SK-N-SH treated with all-trans-retinoic acid at 6 μM for 48 hours (cell line): Measurements from ENCODE around the gene CLDN24.

ENCODE experiments used
- ATAC-seq: fragments of 200-7000 bp; cut with Tn5 transposase; 3 replicates; pipeline ENCODE4 v1.9.1; 2020; ENCODE audit warnings: mild to moderate bottlenecking, moderate library complexity
- BACH2 ChIP-seq: fragments of 250-450 bp; sonication (Bioruptor Pico); IDR thresholded peaks from 2 replicates; pipeline ENCODE4 v1.9.0; 2021; ENCODE audit warnings: mild to moderate bottlenecking, borderline replicate concordance
- CREB5 ChIP-seq: fragments of 250-450 bp; sonication (Bioruptor Pico); IDR thresholded peaks from 2 replicates; pipeline ENCODE4 v1.5.1; 2020; ENCODE audit warnings: low read depth, mild to moderate bottlenecking, moderate library complexity
- CSDC2 ChIP-seq: fragments of 250-450 bp; sonication (Bioruptor Pico); IDR thresholded peaks from 2 replicates; pipeline ENCODE4 v1.5.0; 2020; ENCODE audit warnings: mild to moderate bottlenecking, moderate library complexity
- GLIS3 ChIP-seq: fragments of 250-450 bp; sonication (Bioruptor Pico); IDR thresholded peaks from 2 replicates; pipeline ENCODE4 v1.5.0; 2020; ENCODE audit warnings: mild to moderate bottlenecking, moderate library complexity
- ISL1 ChIP-seq: fragments of 250-450 bp; sonication (Bioruptor Pico); IDR thresholded peaks from 2 replicates; pipeline ENCODE4 v2.1.2; 2022; ENCODE audit warnings: mild to moderate bottlenecking, moderate library complexity
- OSR1 ChIP-seq: fragments of 250-450 bp; sonication (Bioruptor Pico); IDR thresholded peaks from 2 replicates; pipeline ENCODE4 v1.8.0; 2022; ENCODE audit warnings: moderate library complexity, mild to moderate bottlenecking, inconsistent platforms
- POU6F1 ChIP-seq: fragments of 250-450 bp; sonication (Bioruptor Pico); IDR thresholded peaks from 2 replicates; pipeline ENCODE4 v1.8.0; 2021; ENCODE audit warnings: low read depth, mild to moderate bottlenecking, moderate library complexity, borderline replicate concordance
- SNAI2 ChIP-seq: fragments of 250-450 bp; sonication (Bioruptor Pico); IDR thresholded peaks from 2 replicates; pipeline ENCODE4 v1.5.0; 2020; ENCODE audit warnings: mild to moderate bottlenecking, moderate library complexity
- TCF4 ChIP-seq: fragments of 250-450 bp; sonication (Bioruptor Pico); IDR thresholded peaks from 2 replicates; pipeline ENCODE4 v1.8.0; 2021; ENCODE audit warnings: mild to moderate bottlenecking, moderate library complexity, borderline replicate concordance
- TOX ChIP-seq: fragments of 250-450 bp; sonication (Bioruptor Pico); IDR thresholded peaks from 2 replicates; pipeline ENCODE4 v1.8.0; 2021; ENCODE audit warnings: mild to moderate bottlenecking, moderate library complexity, borderline replicate concordance
- ZC3H10 ChIP-seq: fragments of 250-450 bp; sonication (Bioruptor Pico); IDR thresholded peaks from 2 replicates; pipeline ENCODE4 v1.5.1; 2021; ENCODE audit warnings: mild to moderate bottlenecking, moderate library complexity
- ZFP3 ChIP-seq: fragments of 250-450 bp; sonication (Bioruptor Pico); IDR thresholded peaks from 2 replicates; pipeline ENCODE4 v1.5.0; 2020; ENCODE audit warnings: mild to moderate bottlenecking, moderate library complexity
- ZNF565 ChIP-seq: fragments of 450-650 bp; formaldehyde crosslinking; conservative IDR thresholded peaks from 2 replicates; pipeline ENCODE4 v1.5.0; 2020; ENCODE audit warnings: low read depth, mild to moderate bottlenecking, moderate library complexity
- ZNF70 ChIP-seq: fragments of 450-650 bp; formaldehyde crosslinking; IDR thresholded peaks from 2 replicates; pipeline ENCODE4 v1.5.0; 2020; ENCODE audit warnings: mild to moderate bottlenecking, moderate library complexity
- TF ChIP-seq, protein P1 (sequence below): fragments of 250-450 bp; sonication (Bioruptor Pico); IDR thresholded peaks from 2 replicates; pipeline ENCODE4 v1.5.0; 2020; ENCODE audit warnings: mild to moderate bottlenecking, moderate library complexity
- TF ChIP-seq, protein P2 (sequence below): fragments of 250-450 bp; sonication (Bioruptor Pico); IDR thresholded peaks from 2 replicates; pipeline ENCODE4 v1.8.0; 2020; ENCODE audit warnings: mild to moderate bottlenecking, moderate library complexity, borderline replicate concordance

The CLDN24 gene

DNA sequence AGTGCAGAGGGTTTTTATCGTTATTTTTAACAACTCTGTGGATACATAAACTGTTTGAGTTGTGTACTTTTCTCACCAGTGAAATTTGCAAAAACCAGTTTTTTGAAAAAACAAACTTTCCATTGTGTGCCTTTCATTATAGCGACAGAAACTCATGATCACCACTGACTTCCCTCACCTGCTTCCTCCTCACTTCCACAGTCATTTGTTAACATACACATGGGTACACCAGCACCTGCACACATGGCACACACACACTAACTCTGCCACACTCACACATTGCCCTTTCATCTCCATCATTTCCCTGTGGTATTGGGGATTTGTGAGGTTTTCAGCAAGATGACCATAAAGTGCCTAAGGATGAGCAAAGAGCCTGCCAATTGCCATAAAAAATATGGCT, 22.8 kb downstream of the CLDN24 start:
- no peak for ATAC-seq
- TF ChIP-seq POU6F1 (no peak), TOX (CRISPR knock-in tag) (no peak), GLIS3 (CRISPR knock-in tag) (no peak), ZNF70 (CRISPR knock-in tag) (no peak), BACH2 (no peak)
- TF ChIP-seq, protein P1, sequence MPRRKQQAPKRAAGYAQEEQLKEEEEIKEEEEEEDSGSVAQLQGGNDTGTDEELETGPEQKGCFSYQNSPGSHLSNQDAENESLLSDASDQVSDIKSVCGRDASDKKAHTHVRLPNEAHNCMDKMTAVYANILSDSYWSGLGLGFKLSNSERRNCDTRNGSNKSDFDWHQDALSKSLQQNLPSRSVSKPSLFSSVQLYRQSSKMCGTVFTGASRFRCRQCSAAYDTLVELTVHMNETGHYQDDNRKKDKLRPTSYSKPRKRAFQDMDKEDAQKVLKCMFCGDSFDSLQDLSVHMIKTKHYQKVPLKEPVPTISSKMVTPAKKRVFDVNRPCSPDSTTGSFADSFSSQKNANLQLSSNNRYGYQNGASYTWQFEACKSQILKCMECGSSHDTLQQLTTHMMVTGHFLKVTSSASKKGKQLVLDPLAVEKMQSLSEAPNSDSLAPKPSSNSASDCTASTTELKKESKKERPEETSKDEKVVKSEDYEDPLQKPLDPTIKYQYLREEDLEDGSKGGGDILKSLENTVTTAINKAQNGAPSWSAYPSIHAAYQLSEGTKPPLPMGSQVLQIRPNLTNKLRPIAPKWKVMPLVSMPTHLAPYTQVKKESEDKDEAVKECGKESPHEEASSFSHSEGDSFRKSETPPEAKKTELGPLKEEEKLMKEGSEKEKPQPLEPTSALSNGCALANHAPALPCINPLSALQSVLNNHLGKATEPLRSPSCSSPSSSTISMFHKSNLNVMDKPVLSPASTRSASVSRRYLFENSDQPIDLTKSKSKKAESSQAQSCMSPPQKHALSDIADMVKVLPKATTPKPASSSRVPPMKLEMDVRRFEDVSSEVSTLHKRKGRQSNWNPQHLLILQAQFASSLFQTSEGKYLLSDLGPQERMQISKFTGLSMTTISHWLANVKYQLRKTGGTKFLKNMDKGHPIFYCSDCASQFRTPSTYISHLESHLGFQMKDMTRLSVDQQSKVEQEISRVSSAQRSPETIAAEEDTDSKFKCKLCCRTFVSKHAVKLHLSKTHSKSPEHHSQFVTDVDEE (CRISPR knock-in tag): no peak

DNA sequence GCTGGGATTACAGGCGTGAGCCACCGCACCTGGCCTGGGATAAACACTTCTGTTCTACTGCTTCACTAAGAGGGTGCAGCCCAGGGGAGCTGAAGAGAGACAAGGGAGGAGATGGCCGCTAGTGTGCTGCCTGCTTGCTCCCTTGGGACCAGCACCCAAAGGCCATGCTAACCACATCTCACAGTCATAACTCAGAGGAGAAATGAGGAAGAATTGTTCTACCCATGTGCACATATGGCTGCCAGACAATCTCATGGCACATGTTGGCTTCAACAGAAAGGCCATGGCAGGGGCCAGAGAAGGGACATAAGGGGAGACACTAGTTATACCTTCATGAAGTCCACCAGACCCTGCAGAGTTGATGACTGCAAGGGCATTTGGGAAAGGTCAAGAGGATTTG, 24.6 kb downstream of the CLDN24 start:
- no peak for ATAC-seq
- TF ChIP-seq OSR1 (CRISPR knock-in tag) (no peak), ZNF565 (CRISPR knock-in tag) (no peak), ZC3H10 (CRISPR knock-in tag) (no peak), CREB5 (CRISPR knock-in tag) (no peak)
- TF ChIP-seq, protein P2, sequence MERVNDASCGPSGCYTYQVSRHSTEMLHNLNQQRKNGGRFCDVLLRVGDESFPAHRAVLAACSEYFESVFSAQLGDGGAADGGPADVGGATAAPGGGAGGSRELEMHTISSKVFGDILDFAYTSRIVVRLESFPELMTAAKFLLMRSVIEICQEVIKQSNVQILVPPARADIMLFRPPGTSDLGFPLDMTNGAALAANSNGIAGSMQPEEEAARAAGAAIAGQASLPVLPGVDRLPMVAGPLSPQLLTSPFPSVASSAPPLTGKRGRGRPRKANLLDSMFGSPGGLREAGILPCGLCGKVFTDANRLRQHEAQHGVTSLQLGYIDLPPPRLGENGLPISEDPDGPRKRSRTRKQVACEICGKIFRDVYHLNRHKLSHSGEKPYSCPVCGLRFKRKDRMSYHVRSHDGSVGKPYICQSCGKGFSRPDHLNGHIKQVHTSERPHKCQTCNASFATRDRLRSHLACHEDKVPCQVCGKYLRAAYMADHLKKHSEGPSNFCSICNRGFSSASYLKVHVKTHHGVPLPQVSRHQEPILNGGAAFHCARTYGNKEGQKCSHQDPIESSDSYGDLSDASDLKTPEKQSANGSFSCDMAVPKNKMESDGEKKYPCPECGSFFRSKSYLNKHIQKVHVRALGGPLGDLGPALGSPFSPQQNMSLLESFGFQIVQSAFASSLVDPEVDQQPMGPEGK (CRISPR knock-in tag): no peak

- ATAC-seq: no peak
- TF ChIP-seq ZNF565 (CRISPR knock-in tag) (no peak), POU6F1 (no peak), OSR1 (CRISPR knock-in tag) (no peak)
- TF ChIP-seq, all 23 proteins: peak for 0
These were observed 26.5 kb downstream of the CLDN24 start for GRCh38 chr4:183295711-183296110.

DNA sequence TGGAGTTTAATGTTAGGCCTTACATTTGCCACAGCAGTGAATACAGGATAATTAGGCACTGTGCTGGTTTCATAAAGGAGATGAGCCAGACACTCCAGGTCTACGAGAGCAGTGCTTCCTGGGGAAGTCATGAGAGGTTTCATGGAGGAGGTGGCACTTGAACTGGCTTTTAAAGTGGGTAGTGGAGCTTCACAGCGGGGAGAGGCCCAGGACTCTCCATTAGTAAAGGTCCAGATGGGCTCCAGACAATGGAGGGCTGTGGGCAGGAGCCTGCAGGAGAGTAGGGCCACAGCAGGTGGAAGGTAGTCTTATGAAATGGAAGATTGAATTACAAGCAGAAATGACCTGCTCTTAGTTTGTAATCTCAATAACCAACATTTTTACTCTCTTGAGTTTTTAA, 31.2 kb downstream of the CLDN24 start:
- ATAC-seq: no peak
- TF ChIP-seq CSDC2 (CRISPR knock-in tag) (no peak), TCF4 (no peak), ZFP3 (CRISPR knock-in tag) (no peak), ISL1 (CRISPR knock-in tag) (no peak), ZC3H10 (CRISPR knock-in tag) (no peak), SNAI2 (CRISPR knock-in tag) (no peak), POU6F1 (no peak)
- TF ChIP-seq, protein P1 (CRISPR knock-in tag): no peak
- TF ChIP-seq, protein P2 (CRISPR knock-in tag): no peak
